OCI-LY7 (cell line): ENCODE results near the gene ENKUR. TPM values are rescaled to one million over a fixed set of nuclear protein-coding genes. Genes with fewer than 3 reads are reported as not detected.

Experiments
- BruUV-seq: library from RNA; stranded (reverse); fragments of 400-500 nt; replicated peaks from 2 replicates; lab custom pipeline; 2021; lab: Mats Ljungman, UMichigan
- CTCF ChIA-PET: fragments of 300-600 bp; sonication (Branson Sonifier 250); formaldehyde crosslinking; loops from one replicate; lab custom pipeline; 2022; ENCODE audit warnings: antibody characterized with exemption; ENCODE audit not compliant: unreplicated experiment; lab: Charles Lee
- POLR2A ChIA-PET: fragments of 300-600 bp; sonication (Branson Sonifier 250); formaldehyde crosslinking; loops from one replicate; lab custom pipeline; 2022; ENCODE audit warnings: antibody characterized with exemption; lab: Charles Lee
- DNase-seq: peaks from one replicate; pipeline ENCODE4 v3.0.0-alpha.2; 2015; ENCODE audit warnings: low spot score
- H2AFZ ChIP-seq: fragments of 200-600 bp; sonication (generic), shearing (Covaris generic); 2 replicates; pipeline ENCODE4 v1.6.1; 2014; ENCODE audit warnings: mild to moderate bottlenecking, antibody characterized with exemption, low read length, moderate library complexity
- H3K27ac ChIP-seq: fragments of 200-600 bp; sonication (generic); 2 replicates; pipeline ENCODE4 v1.5.1; 2014; ENCODE audit warnings: mixed run types, low read depth, mild to moderate bottlenecking, moderate library complexity, low read length, inconsistent platforms; ENCODE audit not compliant: poor library complexity, severe bottlenecking
- H3K36me3 ChIP-seq: fragments of 200-600 bp; sonication (generic); 2 replicates; pipeline ENCODE4 v1.6.1; 2014; ENCODE audit warnings: mild to moderate bottlenecking, antibody characterized with exemption, low read length, moderate library complexity, mixed read lengths; ENCODE audit not compliant: insufficient read depth
- H3K4me1 ChIP-seq: fragments of 200-600 bp; sonication (generic); 2 replicates; pipeline ENCODE4 v1.5.1; 2014; ENCODE audit warnings: mild to moderate bottlenecking, low read length; ENCODE audit not compliant: insufficient read depth, poor library complexity, severe bottlenecking
- H3K4me2 ChIP-seq: fragments of 200-600 bp; sonication (generic); 2 replicates; pipeline ENCODE4 v1.6.1; 2014; ENCODE audit warnings: mild to moderate bottlenecking, low read length
- H3K4me3 ChIP-seq: fragments of 200-600 bp; sonication (generic); 2 replicates; pipeline ENCODE4 v1.5.1; 2014; ENCODE audit warnings: mild to moderate bottlenecking, low read depth, low read length; ENCODE audit not compliant: poor library complexity, severe bottlenecking
- H3K79me2 ChIP-seq: fragments of 200-600 bp; sonication (generic); 2 replicates; pipeline ENCODE4 v1.6.1; 2016; ENCODE audit warnings: low read depth, mild to moderate bottlenecking, low read length, moderate library complexity, mixed read lengths; ENCODE audit not compliant: insufficient read depth
- H3K9me2 ChIP-seq: fragments of 200-600 bp; sonication (generic); 2 replicates; pipeline ENCODE4 v1.6.1; 2016; ENCODE audit warnings: mild to moderate bottlenecking, low read length, mixed read lengths; ENCODE audit not compliant: insufficient read depth
- H3K9me3 ChIP-seq: fragments of 200-600 bp; sonication (generic); 2 replicates; pipeline ENCODE4 v1.6.1; 2014; ENCODE audit warnings: mild to moderate bottlenecking, mixed run types, low read length, mixed read lengths
- H4K20me1 ChIP-seq: fragments of 200-600 bp; sonication (generic); 2 replicates; pipeline ENCODE4 v1.6.1; 2014; ENCODE audit warnings: mild to moderate bottlenecking, antibody characterized with exemption, low read length, moderate library complexity, mixed read lengths; ENCODE audit not compliant: insufficient read depth
- EZH2phosphoT487 ChIP-seq: fragments of 200-600 bp; sonication (generic); IDR thresholded peaks from 2 replicates; pipeline ENCODE4 v1.6.1; 2018; ENCODE audit warnings: low read depth, borderline replicate concordance, mild to moderate bottlenecking, mixed run types, antibody characterized with exemption, low read length, moderate library complexity, mixed read lengths
- intact Hi-C: fragments of 100-400 bp; cut with micrococcal nuclease; formaldehyde crosslinking; loops from one replicate; pipeline ENCODE4 v1.10.0; 2022; ENCODE audit not compliant: unreplicated experiment
- total RNA-seq, 2 experiments: library from RNA; depleted of rRNA in 1 of 2; stranded (reverse); fragments of >200 nt in 1 of 2; shearing (Covaris generic) in 1 of 2; gene quantifications; 2 replicates each; pipeline ENCODE4 v1.2.3, GENCODE V29; 2014 to 2022
- TF ChIP-seq, protein P1 (sequence below): fragments of 200-600 bp; sonication (generic); conservative IDR thresholded peaks from 2 replicates; pipeline ENCODE4 v1.5.1; 2014; ENCODE audit warnings: mild to moderate bottlenecking, antibody characterized with exemption, low read length, moderate library complexity, mixed read lengths

Gene ENKUR
- total RNA-seq, 2 experiments from 2014 or later, result not detected

DNA sequence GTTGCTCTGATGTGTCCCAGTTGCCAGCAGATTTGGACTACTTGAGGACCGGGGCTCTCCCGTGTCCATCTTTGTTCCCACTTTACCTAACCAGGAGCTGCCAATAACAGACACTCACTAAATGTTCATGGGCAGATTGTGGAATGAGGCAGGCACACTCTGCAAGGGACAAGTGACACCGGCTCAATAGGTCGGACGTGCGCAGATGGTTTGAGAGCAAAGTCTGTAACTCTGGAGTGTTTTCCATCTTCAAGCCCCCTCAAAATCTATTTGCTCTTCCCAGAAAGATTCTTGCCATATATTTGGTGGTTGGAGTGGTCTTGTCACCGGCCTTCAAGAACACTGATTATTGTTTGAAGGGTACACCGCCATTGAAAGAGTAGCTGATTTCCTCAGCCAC lies 47.7 kb upstream of the ENKUR start:
- no peaks in the 10 kb centered on the region for H3K36me3 ChIP-seq
- CTCF ChIA-PET, result no interaction called here
- H3K79me2 ChIP-seq, result no peaks in the 10 kb centered on the region
- no TSS peak for BruUV-seq
- intact Hi-C loops, result no loop called here
- no peaks in the 10 kb centered on the region for H3K9me2 ChIP-seq
- no peak for DNase-seq
- no peak overlapping the region for H3K4me2 ChIP-seq
- H3K4me1 ChIP-seq, result no peaks in the 10 kb centered on the region
- TF ChIP-seq, protein P1, sequence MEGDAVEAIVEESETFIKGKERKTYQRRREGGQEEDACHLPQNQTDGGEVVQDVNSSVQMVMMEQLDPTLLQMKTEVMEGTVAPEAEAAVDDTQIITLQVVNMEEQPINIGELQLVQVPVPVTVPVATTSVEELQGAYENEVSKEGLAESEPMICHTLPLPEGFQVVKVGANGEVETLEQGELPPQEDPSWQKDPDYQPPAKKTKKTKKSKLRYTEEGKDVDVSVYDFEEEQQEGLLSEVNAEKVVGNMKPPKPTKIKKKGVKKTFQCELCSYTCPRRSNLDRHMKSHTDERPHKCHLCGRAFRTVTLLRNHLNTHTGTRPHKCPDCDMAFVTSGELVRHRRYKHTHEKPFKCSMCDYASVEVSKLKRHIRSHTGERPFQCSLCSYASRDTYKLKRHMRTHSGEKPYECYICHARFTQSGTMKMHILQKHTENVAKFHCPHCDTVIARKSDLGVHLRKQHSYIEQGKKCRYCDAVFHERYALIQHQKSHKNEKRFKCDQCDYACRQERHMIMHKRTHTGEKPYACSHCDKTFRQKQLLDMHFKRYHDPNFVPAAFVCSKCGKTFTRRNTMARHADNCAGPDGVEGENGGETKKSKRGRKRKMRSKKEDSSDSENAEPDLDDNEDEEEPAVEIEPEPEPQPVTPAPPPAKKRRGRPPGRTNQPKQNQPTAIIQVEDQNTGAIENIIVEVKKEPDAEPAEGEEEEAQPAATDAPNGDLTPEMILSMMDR, result no peak
- no peak for TF ChIP-seq EZH2phosphoT487
- H4K20me1 ChIP-seq, result no peaks in the 10 kb centered on the region
- POLR2A ChIA-PET, result no interaction called here
- H3K27ac ChIP-seq, result no peak overlapping the region
- no peak overlapping the region for H3K4me3 ChIP-seq
- no peaks in the 10 kb centered on the region for H3K9me3 ChIP-seq
- no peak overlapping the region for H2AFZ ChIP-seq

DNA sequence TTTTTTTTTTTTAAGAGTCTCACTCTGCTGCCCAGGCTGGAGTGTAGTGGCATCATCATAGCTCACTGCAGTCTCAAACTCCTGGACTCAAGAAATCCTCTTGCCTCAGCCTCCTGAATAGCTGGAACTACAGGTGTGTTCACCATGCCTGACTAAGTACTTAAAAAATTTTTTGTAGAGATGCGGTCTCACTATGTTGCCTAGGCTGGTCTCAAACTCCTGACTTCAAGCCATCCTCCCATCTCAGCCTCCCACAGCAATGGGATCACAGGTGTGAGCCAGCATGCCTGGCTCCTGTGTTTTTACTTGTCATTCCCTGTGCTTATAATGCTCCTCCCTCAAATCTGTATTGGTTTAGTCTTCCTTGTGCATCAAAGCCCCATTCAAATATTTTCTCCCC lies 47.2 kb upstream of the ENKUR start:
- DNase-seq, result no peak
- intact Hi-C loops, result no loop called here
- Histone ChIP-seq H4K20me1 (no peaks in the 10 kb centered on the region), H3K9me3 (no peaks in the 10 kb centered on the region), H2AFZ (no peak overlapping the region), H3K79me2 (no peaks in the 10 kb centered on the region), H3K4me1 (no peaks in the 10 kb centered on the region), H3K36me3 (no peaks in the 10 kb centered on the region), H3K4me3 (no peak overlapping the region), H3K9me2 (no peaks in the 10 kb centered on the region), H3K27ac (no peak overlapping the region), H3K4me2 (no peak overlapping the region)
- ChIA-PET CTCF (no interaction called here), POLR2A (interaction anchor here (0.6 kb wide), 1 partner anchor 49 kb away, joined by 4 read pairs; no protein-coding TSS in a partner anchor)
- TF ChIP-seq, protein P1, result no peak
- TF ChIP-seq EZH2phosphoT487, result no peak
- no TSS peak for BruUV-seq

DNA sequence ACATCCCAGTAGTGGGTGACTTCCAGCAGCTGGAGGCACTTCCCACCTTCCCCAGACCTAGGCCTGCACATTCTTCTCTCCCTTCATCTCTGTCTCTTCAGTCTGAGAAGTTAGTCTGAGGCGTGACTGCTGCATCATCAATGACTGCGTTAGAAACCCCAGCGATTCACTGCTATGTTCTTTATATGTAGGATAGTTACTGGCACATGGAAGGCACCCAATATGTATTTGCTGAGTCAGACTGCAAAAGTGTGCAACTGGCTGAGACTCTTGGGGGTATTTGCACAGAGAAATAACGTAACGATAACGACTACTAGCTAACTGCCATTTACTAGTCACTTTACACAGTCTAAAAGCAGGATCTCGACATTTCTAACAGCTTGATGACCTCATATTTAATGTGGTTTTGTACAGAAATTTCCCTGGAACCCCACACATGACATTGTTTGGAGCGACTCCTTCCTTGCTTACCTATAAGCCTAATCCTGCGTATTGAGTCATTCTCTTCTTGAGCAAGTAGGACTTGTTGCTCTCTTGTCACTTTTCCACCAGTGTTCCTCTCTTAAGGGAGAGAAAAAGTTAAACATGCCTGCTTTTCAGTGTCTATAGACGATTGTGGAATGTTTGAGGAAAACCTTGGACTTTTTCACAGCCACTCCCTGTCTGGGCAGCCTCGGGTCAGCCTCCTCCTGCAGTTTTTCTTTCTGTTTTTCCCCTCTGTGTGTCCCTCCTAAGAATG lies 45.9 kb upstream of the ENKUR start:
- Histone ChIP-seq H2AFZ (no peak overlapping the region), H3K4me1 (no peaks in the 10 kb centered on the region), H3K9me3 (no peaks in the 10 kb centered on the region), H3K4me3 (no peak overlapping the region), H4K20me1 (no peaks in the 10 kb centered on the region), H3K9me2 (no peaks in the 10 kb centered on the region), H3K36me3 (no peaks in the 10 kb centered on the region), H3K4me2 (no peak overlapping the region), H3K79me2 (no peaks in the 10 kb centered on the region), H3K27ac (no peak overlapping the region)
- BruUV-seq, result no TSS peak
- POLR2A ChIA-PET, result interaction anchor here (0.7 to 1.1 kb wide), 3 partner anchors 9 to 75 kb away, joined by 3 to 4 read pairs (median 3); no protein-coding TSS in a partner anchor
- TF ChIP-seq, protein P1, result no peak
- TF ChIP-seq EZH2phosphoT487, result no peak
- intact Hi-C loops, result no loop called here
- DNase-seq, result no peak
- CTCF ChIA-PET, result interaction anchor here (0.9 kb wide), 1 partner anchor 18 kb away, joined by 4 read pairs; no protein-coding TSS in a partner anchor
